Activated CD8-positive, alpha-beta memory T cell treated with anti-CD3 and anti-CD28 coated beads for 4 hours (primary cell): ENCODE results near the gene DDIAS.
A peak's percentile ranks its signal among the peaks of the same experiment; 100 is the strongest.
"Not testable (repeated sequence)": the region's sequence is repeated elsewhere in the genome, so short reads cannot be mapped to it uniquely, and the experiment has no call there.

ENCODE experiments used
- DNase-seq, 2 donors: peaks; one replicate each; pipeline ENCODE4 v3.0.0-alpha.2; 2020; ENCODE audit warnings: low read depth in 2 of 2

The DDIAS gene

GRCh38 chr11:82901165-82901921, at the start of gene DDIAS:
Gene DDIAS, plus strand, starts transcription at chr11:82901736. Its CDS starts 13,003 bp downstream, at chr11:82914739.
- DNase-seq: peak; percentile 85 to 90

GRCh38 chr11:82854242-82854641, 47.3 kb upstream of the DDIAS start:
- no peak for DNase-seq

- DNase-seq: not testable (repeated sequence)
Observed at GRCh38 chr11:82854916-82855315, 46.6 kb upstream of the DDIAS start.

GRCh38 chr11:82855616-82856015, 45.9 kb upstream of the DDIAS start:
- no peak for DNase-seq

- DNase-seq: no peak
Observed at GRCh38 chr11:82857145-82857544, 44.4 kb upstream of the DDIAS start.

- no peak for DNase-seq
Observed at GRCh38 chr11:82858133-82858532, 43.4 kb upstream of the DDIAS start.

- DNase-seq: no peak
Observed at GRCh38 chr11:82858556-82859091, 42.9 kb upstream of the DDIAS start.

GRCh38 chr11:82859750-82860149, 41.8 kb upstream of the DDIAS start:
- DNase-seq: no peak

GRCh38 chr11:82862379-82862778, 39.2 kb upstream of the DDIAS start:
- DNase-seq: no peak

- DNase-seq: no peak
Observed at GRCh38 chr11:82863209-82863608, 38.3 kb upstream of the DDIAS start.

GRCh38 chr11:82864268-82864667, 37.3 kb upstream of the DDIAS start:
- DNase-seq: no peak

- no peak for DNase-seq
Observed at GRCh38 chr11:82865841-82866240, 35.7 kb upstream of the DDIAS start.

GRCh38 chr11:82867495-82868082, 33.9 kb upstream of the DDIAS start:
- DNase-seq: peak; percentile 48 to 49

GRCh38 chr11:82869657-82870056, 31.9 kb upstream of the DDIAS start:
- DNase-seq: no peak

- no peak for DNase-seq
Observed at GRCh38 chr11:82871646-82872045, 29.9 kb upstream of the DDIAS start.

GRCh38 chr11:82872377-82873150, 29.0 kb upstream of the DDIAS start:
- no peak for DNase-seq

- DNase-seq: no peak
Observed at GRCh38 chr11:82873919-82874333, 27.6 kb upstream of the DDIAS start.

- DNase-seq: no peak
Observed at GRCh38 chr11:82874646-82875523, 26.7 kb upstream of the DDIAS start.

GRCh38 chr11:82883853-82884252, 17.7 kb upstream of the DDIAS start:
- DNase-seq: no peak

GRCh38 chr11:82889133-82890001, 12.2 kb upstream of the DDIAS start:
- no peak for DNase-seq

- no peak for DNase-seq
Observed at GRCh38 chr11:82890002-82890341, 11.6 kb upstream of the DDIAS start.
